Gastroesophageal sphincter (tissue), 4 donors: Measurements from ENCODE around the gene SH3RF3. TPM values are rescaled to one million over a fixed set of nuclear protein-coding genes. Genes with fewer than 3 reads are reported as not detected.

Source experiments
- ATAC-seq: fragments of 150-250 bp; one replicate; pipeline ENCODE4 v1.9.1; 2016; ENCODE audit warnings: mild to moderate bottlenecking, moderate library complexity
- H3K27ac ChIP-seq, 4 donors: fragments of 200-600 bp; sonication (generic) in 3 of 4; 1 replicate in 3 of 4; 2 replicates in 1 of 4; pipeline ENCODE4 v1.5.1; 2016 to 2019
- H3K27me3 ChIP-seq: fragments of 200-600 bp; sonication (generic); one replicate; pipeline ENCODE4 v1.5.1; 2019
- H3K36me3 ChIP-seq, 2 donors: fragments of 200-600 bp; sonication (generic); one replicate each; pipeline ENCODE4 v1.5.1; 2019; ENCODE audit warnings: control low read depth in 1 of 2
- H3K4me1 ChIP-seq, 3 donors: fragments of 200-600 bp; sonication (generic); 1 replicate in 2 of 3; 2 replicates in 1 of 3; pipeline ENCODE4 v1.5.1; 2016 to 2019; ENCODE audit warnings: control low read depth in 2 of 3
- H3K4me3 ChIP-seq, 2 donors: fragments of 200-600 bp; sonication (generic); one replicate each; pipeline ENCODE4 v1.5.1; 2019; ENCODE audit warnings: mild to moderate bottlenecking in 1 of 2, moderate library complexity in 1 of 2
- H3K9me3 ChIP-seq, 3 donors: fragments of 200-600 bp; sonication (generic); one replicate each; pipeline ENCODE4 v1.5.1; 2017 to 2019; ENCODE audit warnings: control low read depth in 2 of 3
- CTCF ChIP-seq, 4 experiments: fragments of 200-600 bp in 2 of 4; fragments of 450-650 bp in 2 of 4; sonication (generic) in 1 of 4; IDR thresholded peaks; one replicate each; pipeline ENCODE4 v1.5.1; 2017 to 2019; ENCODE audit warnings: antibody characterized with exemption in 4 of 4, mild to moderate bottlenecking in 2 of 4, moderate library complexity in 2 of 4
- EP300 ChIP-seq: sonication (generic); formaldehyde crosslinking; IDR thresholded peaks from one replicate; pipeline ENCODE4 v1.6.1; 2017; ENCODE audit warnings: antibody characterized with exemption, mild to moderate bottlenecking
- POLR2A ChIP-seq, 2 donors: fragments of 450-650 bp; IDR thresholded peaks; one replicate each; pipeline ENCODE4 v1.6.1; 2017; ENCODE audit warnings: antibody characterized with exemption in 2 of 2, mild to moderate bottlenecking in 2 of 2, moderate library complexity in 1 of 2
- POLR2AphosphoS5 ChIP-seq: sonication (generic); formaldehyde crosslinking; IDR thresholded peaks from one replicate; pipeline ENCODE4 v1.6.1; 2017; ENCODE audit warnings: antibody characterized with exemption
- WGBS, 2 donors: methylation state at CpG; one replicate each; pipeline ENCODE4 v1.1.5; 2018; ENCODE audit warnings: low coverage in 1 of 2; 5-methylcytosine and 5-hydroxymethylcytosine counted together
- total RNA-seq, 4 donors: library from RNA; depleted of rRNA; stranded (reverse); fragments of >200 nt; gene quantifications; one replicate each; pipeline ENCODE4 v1.1.0, GENCODE V29; 2016

SH3RF3 gene
- total RNA-seq, 4 donors from 2014 or later = 10.1 to 15.8 (median 13.2) TPM

GRCh38 chr2:109384308-109385271, 255.6 kb downstream of the SH3RF3 start:
- Histone ChIP-seq H3K27me3 (no peaks in the 10 kb centered on the region), H3K4me3 (no peak overlapping the region), H3K27ac (no peak overlapping the region), H3K9me3 (no peaks in the 10 kb centered on the region), H3K4me1 (peaks cover 0 to 23% (median 12%) of the 10 kb centered on the region in 3 donors), H3K36me3 (no peaks in the 10 kb centered on the region)
- 86 to 93% methylated on average over 5 to 15 of the region's 18 CpGs for WGBS, 2 donors
- no peak for ATAC-seq
- TF ChIP-seq POLR2A (IDR thresholded peaks at IDR 0.05) (no peak), CTCF (IDR thresholded peaks at IDR 0.05) (no peak), EP300 (no peak), POLR2AphosphoS5 (no peak)

- Histone ChIP-seq H3K9me3 (no peaks in the 10 kb centered on the region), H3K4me1 (peaks cover 0 to 23% (median 12%) of the 10 kb centered on the region in 3 donors), H3K27me3 (no peaks in the 10 kb centered on the region), H3K36me3 (no peaks in the 10 kb centered on the region), H3K4me3 (no peak overlapping the region), H3K27ac (no peak overlapping the region)
- no peak for TF ChIP-seq CTCF (IDR thresholded peaks at IDR 0.05)
- no peak for TF ChIP-seq POLR2AphosphoS5
- TF ChIP-seq POLR2A (IDR thresholded peaks at IDR 0.05) = no peak
- ATAC-seq = no peak
- WGBS, 2 donors = 56 to 90% methylated on average over 4 of the region's 4 CpGs
These were observed 256.5 kb downstream of the SH3RF3 start for GRCh38 chr2:109385506-109385905.

- H3K4me1 ChIP-seq = peaks cover 0 to 23% (median 12%) of the 10 kb centered on the region in 3 donors
- H3K27me3 ChIP-seq = no peaks in the 10 kb centered on the region
- no peaks in the 10 kb centered on the region for H3K9me3 ChIP-seq
- no peak overlapping the region for H3K27ac ChIP-seq
- H3K36me3 ChIP-seq = no peaks in the 10 kb centered on the region
- ATAC-seq = no peak
- TF ChIP-seq CTCF (IDR thresholded peaks at IDR 0.05) (no peak), POLR2A (IDR thresholded peaks at IDR 0.05) (no peak), EP300 (no peak), POLR2AphosphoS5 (no peak)
- H3K4me3 ChIP-seq = no peak overlapping the region
- 92 to 94% methylated on average over 4 to 7 of the region's 11 CpGs for WGBS, 2 donors
These were observed 257.1 kb downstream of the SH3RF3 start for GRCh38 chr2:109386004-109386695.

GRCh38 chr2:109387221-109387735, 258.3 kb downstream of the SH3RF3 start:
- H3K36me3 ChIP-seq = no peaks in the 10 kb centered on the region
- no peak for TF ChIP-seq POLR2AphosphoS5
- no peak for TF ChIP-seq CTCF (IDR thresholded peaks at IDR 0.05)
- no peak for TF ChIP-seq POLR2A (IDR thresholded peaks at IDR 0.05)
- TF ChIP-seq EP300 = no peak
- no peaks in the 10 kb centered on the region for H3K9me3 ChIP-seq
- no peak overlapping the region for H3K27ac ChIP-seq
- WGBS, 2 donors = 96 to 100% methylated on average over 2 to 3 of the region's 4 CpGs
- no peak overlapping the region for H3K4me3 ChIP-seq
- H3K4me1 ChIP-seq = peaks cover 0 to 20% (median 12%) of the 10 kb centered on the region in 3 donors
- no peaks in the 10 kb centered on the region for H3K27me3 ChIP-seq
- ATAC-seq = no peak
